OCI-LY7 (cell line): ENCODE measurements around the gene FAAP100. TPM values are rescaled to one million over a fixed set of nuclear protein-coding genes. Genes with fewer than 3 reads are reported as not detected.

Experiments used
- BruUV-seq: library from RNA; stranded (reverse); fragments of 400-500 nt; replicated peaks from 2 replicates; lab custom pipeline; 2021; lab: Mats Ljungman, UMichigan
- CTCF ChIA-PET: fragments of 300-600 bp; sonication (Branson Sonifier 250); formaldehyde crosslinking; loops from one replicate; lab custom pipeline; 2022; ENCODE audit warnings: antibody characterized with exemption; ENCODE audit not compliant: unreplicated experiment; lab: Charles Lee
- POLR2A ChIA-PET: fragments of 300-600 bp; sonication (Branson Sonifier 250); formaldehyde crosslinking; loops from one replicate; lab custom pipeline; 2022; ENCODE audit warnings: antibody characterized with exemption; lab: Charles Lee
- DNase-seq: peaks from one replicate; pipeline ENCODE4 v3.0.0-alpha.2; 2015; ENCODE audit warnings: low spot score
- H2AFZ ChIP-seq: fragments of 200-600 bp; sonication (generic), shearing (Covaris generic); 2 replicates; pipeline ENCODE4 v1.6.1; 2014; ENCODE audit warnings: mild to moderate bottlenecking, antibody characterized with exemption, low read length, moderate library complexity
- H3K27ac ChIP-seq: fragments of 200-600 bp; sonication (generic); 2 replicates; pipeline ENCODE4 v1.5.1; 2014; ENCODE audit warnings: mixed run types, low read depth, mild to moderate bottlenecking, moderate library complexity, low read length, inconsistent platforms; ENCODE audit not compliant: poor library complexity, severe bottlenecking
- H3K36me3 ChIP-seq: fragments of 200-600 bp; sonication (generic); 2 replicates; pipeline ENCODE4 v1.6.1; 2014; ENCODE audit warnings: mild to moderate bottlenecking, antibody characterized with exemption, low read length, moderate library complexity, mixed read lengths; ENCODE audit not compliant: insufficient read depth
- H3K4me1 ChIP-seq: fragments of 200-600 bp; sonication (generic); 2 replicates; pipeline ENCODE4 v1.5.1; 2014; ENCODE audit warnings: mild to moderate bottlenecking, low read length; ENCODE audit not compliant: insufficient read depth, poor library complexity, severe bottlenecking
- H3K4me2 ChIP-seq: fragments of 200-600 bp; sonication (generic); 2 replicates; pipeline ENCODE4 v1.6.1; 2014; ENCODE audit warnings: mild to moderate bottlenecking, low read length
- H3K4me3 ChIP-seq: fragments of 200-600 bp; sonication (generic); 2 replicates; pipeline ENCODE4 v1.5.1; 2014; ENCODE audit warnings: mild to moderate bottlenecking, low read depth, low read length; ENCODE audit not compliant: poor library complexity, severe bottlenecking
- H3K79me2 ChIP-seq: fragments of 200-600 bp; sonication (generic); 2 replicates; pipeline ENCODE4 v1.6.1; 2016; ENCODE audit warnings: low read depth, mild to moderate bottlenecking, low read length, moderate library complexity, mixed read lengths; ENCODE audit not compliant: insufficient read depth
- H3K9me2 ChIP-seq: fragments of 200-600 bp; sonication (generic); 2 replicates; pipeline ENCODE4 v1.6.1; 2016; ENCODE audit warnings: mild to moderate bottlenecking, low read length, mixed read lengths; ENCODE audit not compliant: insufficient read depth
- H3K9me3 ChIP-seq: fragments of 200-600 bp; sonication (generic); 2 replicates; pipeline ENCODE4 v1.6.1; 2014; ENCODE audit warnings: mild to moderate bottlenecking, mixed run types, low read length, mixed read lengths
- H4K20me1 ChIP-seq: fragments of 200-600 bp; sonication (generic); 2 replicates; pipeline ENCODE4 v1.6.1; 2014; ENCODE audit warnings: mild to moderate bottlenecking, antibody characterized with exemption, low read length, moderate library complexity, mixed read lengths; ENCODE audit not compliant: insufficient read depth
- CTCF ChIP-seq: fragments of 200-600 bp; sonication (generic); conservative IDR thresholded peaks from 2 replicates; pipeline ENCODE4 v1.5.1; 2014; ENCODE audit warnings: mild to moderate bottlenecking, antibody characterized with exemption, low read length, moderate library complexity, mixed read lengths
- EZH2phosphoT487 ChIP-seq: fragments of 200-600 bp; sonication (generic); IDR thresholded peaks from 2 replicates; pipeline ENCODE4 v1.6.1; 2018; ENCODE audit warnings: low read depth, borderline replicate concordance, mild to moderate bottlenecking, mixed run types, antibody characterized with exemption, low read length, moderate library complexity, mixed read lengths
- intact Hi-C: fragments of 100-400 bp; cut with micrococcal nuclease; formaldehyde crosslinking; loops from one replicate; pipeline ENCODE4 v1.10.0; 2022; ENCODE audit not compliant: unreplicated experiment
- total RNA-seq, 2 experiments: library from RNA; depleted of rRNA in 1 of 2; stranded (reverse); fragments of >200 nt in 1 of 2; shearing (Covaris generic) in 1 of 2; gene quantifications; 2 replicates each; pipeline ENCODE4 v1.2.3, GENCODE V29; 2014 to 2022

The FAAP100 gene
- total RNA-seq, 2 experiments from 2014 or later: 65.2 to 74.2 TPM

GRCh38 chr17:81582749-81583148 is 30.6 kb upstream of the FAAP100 start:
- ChIA-PET POLR2A (interaction anchor here (0.6 kb wide), 1 partner anchor 14 kb away, joined by 3 read pairs; no protein-coding TSS in a partner anchor), CTCF (no interaction called here)
- intact Hi-C loops: no loop called here
- no peaks in the 10 kb centered on the region for H3K4me1 ChIP-seq
- no peak for TF ChIP-seq EZH2phosphoT487
- no peak for TF ChIP-seq CTCF
- H3K27ac ChIP-seq: no peak overlapping the region
- H3K4me3 ChIP-seq: no peak overlapping the region
- BruUV-seq: no TSS peak
- H2AFZ ChIP-seq: no peak overlapping the region
- H4K20me1 ChIP-seq: no peaks in the 10 kb centered on the region
- H3K9me3 ChIP-seq: no peaks in the 10 kb centered on the region
- DNase-seq: no peak
- H3K36me3 ChIP-seq: peaks cover 85% of the 10 kb centered on the region
- no peaks in the 10 kb centered on the region for H3K79me2 ChIP-seq
- no peak overlapping the region for H3K4me2 ChIP-seq
- no peaks in the 10 kb centered on the region for H3K9me2 ChIP-seq

- TF ChIP-seq CTCF (no peak), EZH2phosphoT487 (no peak)
- DNase-seq: no peak
- Histone ChIP-seq H4K20me1 (no peaks in the 10 kb centered on the region), H3K4me3 (no peak overlapping the region), H3K4me2 (no peak overlapping the region), H3K79me2 (no peaks in the 10 kb centered on the region), H3K36me3 (peaks cover 83% of the 10 kb centered on the region), H3K4me1 (no peaks in the 10 kb centered on the region), H3K9me2 (no peaks in the 10 kb centered on the region), H3K27ac (no peak overlapping the region), H2AFZ (no peak overlapping the region), H3K9me3 (no peaks in the 10 kb centered on the region)
- intact Hi-C loops: no loop called here
- BruUV-seq: no TSS peak
- ChIA-PET POLR2A (interaction anchor here (0.6 kb wide), 1 partner anchor 14 kb away, joined by 3 read pairs; no protein-coding TSS in a partner anchor), CTCF (no interaction called here)
Measured at GRCh38 chr17:81582341-81582740, 30.2 kb upstream of the FAAP100 start.

- Histone ChIP-seq H3K36me3 (peaks cover 81% of the 10 kb centered on the region), H3K27ac (no peak overlapping the region), H2AFZ (no peak overlapping the region), H3K9me2 (no peaks in the 10 kb centered on the region), H3K9me3 (no peaks in the 10 kb centered on the region), H3K4me2 (no peak overlapping the region), H3K4me3 (no peak overlapping the region), H3K4me1 (no peaks in the 10 kb centered on the region), H4K20me1 (no peaks in the 10 kb centered on the region), H3K79me2 (no peaks in the 10 kb centered on the region)
- POLR2A ChIA-PET: no interaction called here
- TF ChIP-seq CTCF (no peak), EZH2phosphoT487 (no peak)
- intact Hi-C loops: no loop called here
- CTCF ChIA-PET: no interaction called here
- no peak for DNase-seq
- no TSS peak for BruUV-seq
Measured at GRCh38 chr17:81581758-81582157, 29.6 kb upstream of the FAAP100 start.
